GM19099 (cell line): ENCODE measurements around the gene RAB7B.

Experiments used
- POLR2A ChIP-seq: IDR thresholded peaks from 3 replicates; pipeline ENCODE4 v1.6.1; 2011; ENCODE audit warnings: low read depth; ENCODE audit not compliant: insufficient read length; ENCODE audit errors: extremely low read depth

The RAB7B gene

GRCh38 chr1:206030714-206031113, 27.5 kb upstream of the RAB7B start:
- no peak for TF ChIP-seq POLR2A

GRCh38 chr1:206030191-206030590, 27.0 kb upstream of the RAB7B start:
- TF ChIP-seq POLR2A: no peak

GRCh38 chr1:206029484-206029883, 26.3 kb upstream of the RAB7B start:
- no peak for TF ChIP-seq POLR2A

GRCh38 chr1:206025283-206025820, 22.2 kb upstream of the RAB7B start:
- TF ChIP-seq POLR2A: no peak

GRCh38 chr1:206023695-206024094, 20.5 kb upstream of the RAB7B start, which contains the start of gene CTSE:
Gene CTSE (minus strand): TSS chr1:206023895. CDS start chr1:206023791, 104 bp downstream.
- no peak for TF ChIP-seq POLR2A

GRCh38 chr1:206022766-206023165, 19.6 kb upstream of the RAB7B start:
- TF ChIP-seq POLR2A: no peak

- no peak for TF ChIP-seq POLR2A
Measured at GRCh38 chr1:206021626-206022365, 18.6 kb upstream of the RAB7B start.

- TF ChIP-seq POLR2A: no peak
Measured at GRCh38 chr1:206021008-206021625, 17.9 kb upstream of the RAB7B start.

- TF ChIP-seq POLR2A: no peak
Measured at GRCh38 chr1:206020393-206021007, 17.3 kb upstream of the RAB7B start.

GRCh38 chr1:206015071-206015470, 11.9 kb upstream of the RAB7B start:
- TF ChIP-seq POLR2A: no peak

- no peak for TF ChIP-seq POLR2A
Measured at GRCh38 chr1:206014601-206015000, 11.4 kb upstream of the RAB7B start.

- TF ChIP-seq POLR2A: no peak
Measured at GRCh38 chr1:206013026-206013795, 10.0 kb upstream of the RAB7B start.

GRCh38 chr1:206012086-206012859, 9.1 kb upstream of the RAB7B start:
- no peak for TF ChIP-seq POLR2A

- no peak for TF ChIP-seq POLR2A
Measured at GRCh38 chr1:206011057-206011456, 7.9 kb upstream of the RAB7B start.

- TF ChIP-seq POLR2A: no peak
Measured at GRCh38 chr1:206010060-206010459, 6.9 kb upstream of the RAB7B start.

- TF ChIP-seq POLR2A: no peak
Measured at GRCh38 chr1:206006946-206007345, 3.8 kb upstream of the RAB7B start.
